SK-N-SH (cell line): ENCODE data around the gene LSMEM2. TPM values are rescaled to one million over a fixed set of nuclear protein-coding genes. Genes with fewer than 3 reads are reported as not detected.
A peak's percentile ranks its signal among the peaks of the same experiment; 100 is the strongest.

ENCODE experiments used
- CTCF ChIA-PET: fragments of 300-600, 350-600 bp; formaldehyde crosslinking; extraction: SDS; loops from one replicate; lab custom pipeline; 2021; lab: Yijun Ruan, JAX
- POLR2A ChIA-PET: fragments of 350-600 bp; sonication (Branson Sonifier 250); formaldehyde crosslinking; extraction: SDS; loops from one replicate; lab custom pipeline; 2020; ENCODE audit warnings: antibody characterized with exemption, inconsistent platforms; lab: Yijun Ruan, JAX
- DNase-seq: peaks from one replicate; pipeline ENCODE4 v3.0.0; 2012
- H2AFZ ChIP-seq: fragments of 200-600 bp; sonication (generic); 2 replicates; pipeline ENCODE4 v1.8.1; 2016; ENCODE audit warnings: antibody characterized with exemption, mild to moderate bottlenecking, low read depth
- H3F3A ChIP-seq: fragments of 200-600 bp; sonication (generic); replicated peaks from 2 replicates; pipeline ENCODE3; 2016; ENCODE audit warnings: antibody characterized with exemption, mild to moderate bottlenecking; ENCODE audit not compliant: insufficient read depth
- H3K27ac ChIP-seq, 2 experiments: fragments of 200-500 bp in 1 of 2; fragments of 200-600 bp in 1 of 2; sonication (Bioruptor generic) in 1 of 2; sonication (generic), shearing (Covaris generic) in 1 of 2; 2 replicates each; pipeline versions ENCODE4 v1.5.1 to v1.6.1; 2014 to 2016; ENCODE audit warnings: low read depth in 2 of 2, inconsistent platforms in 1 of 2, low read length in 1 of 2, mild to moderate bottlenecking in 1 of 2, mixed read lengths in 1 of 2
- H3K27me3 ChIP-seq: fragments of 200-600 bp; sonication (generic), shearing (Covaris generic); 2 replicates; pipeline ENCODE4 v1.6.1; 2016; ENCODE audit warnings: mixed run types; ENCODE audit not compliant: insufficient read depth
- H3K36me3 ChIP-seq, 2 experiments: fragments of 200-500 bp in 1 of 2; fragments of 200-600 bp in 1 of 2; sonication (Bioruptor generic) in 1 of 2; sonication (generic) in 1 of 2; replicated peaks in 1 of 2; 2 replicates each; pipeline versions ENCODE3 to v1.5.1; 2014 to 2016; ENCODE audit warnings: low read length in 1 of 2, mild to moderate bottlenecking in 1 of 2; ENCODE audit not compliant: insufficient read depth in 2 of 2, control insufficient read depth in 1 of 2
- H3K4me1 ChIP-seq, 2 experiments: fragments of 200-500 bp in 1 of 2; fragments of 200-600 bp in 1 of 2; sonication (Bioruptor generic) in 1 of 2; sonication (generic), shearing (Covaris generic) in 1 of 2; 2 replicates each; pipeline versions ENCODE4 v1.5.1 to v1.6.1; 2014 to 2016; ENCODE audit warnings: low read depth in 1 of 2, low read length in 1 of 2, mixed run types in 1 of 2; ENCODE audit not compliant: insufficient read depth in 2 of 2, control insufficient read depth in 1 of 2
- H3K4me2 ChIP-seq: fragments of 200-600 bp; sonication (generic), shearing (Covaris generic); 2 replicates; pipeline ENCODE4 v1.6.1; 2017; ENCODE audit warnings: mixed run types
- H3K4me3 ChIP-seq, 2 experiments: fragments of 200-500 bp in 1 of 2; fragments of 200-600 bp in 1 of 2; sonication (Bioruptor generic) in 1 of 2; sonication (generic), shearing (Covaris generic) in 1 of 2; 2 replicates each; pipeline versions ENCODE4 v1.5.1 to v1.8.1; 2014 to 2016; ENCODE audit warnings: low read depth in 2 of 2, inconsistent platforms in 1 of 2, low read length in 1 of 2, mild to moderate bottlenecking in 1 of 2, mixed read lengths in 1 of 2, moderate library complexity in 1 of 2
- H3K79me2 ChIP-seq: fragments of 200-600 bp; sonication (generic); 2 replicates; pipeline ENCODE4 v1.8.1; 2017; ENCODE audit warnings: mild to moderate bottlenecking; ENCODE audit not compliant: insufficient read depth
- H3K9ac ChIP-seq: fragments of 200-600 bp; sonication (generic); 2 replicates; pipeline ENCODE4 v1.6.1; 2017; ENCODE audit warnings: mixed run types
- H3K9me2 ChIP-seq: fragments of 200-600 bp; sonication (generic); 2 replicates; pipeline ENCODE4 v1.6.1; 2017; ENCODE audit warnings: mixed run types
- H3K9me3 ChIP-seq: fragments of 200-600 bp; sonication (generic); 2 replicates; pipeline ENCODE4 v1.6.1; 2017; ENCODE audit warnings: mixed run types, mild to moderate bottlenecking, moderate library complexity
- H4K20me1 ChIP-seq: fragments of 200-600 bp; sonication (generic); 2 replicates; pipeline ENCODE4 v1.6.1; 2017; ENCODE audit warnings: mild to moderate bottlenecking, mixed run types; ENCODE audit not compliant: insufficient read depth
- ELF1 ChIP-seq: IDR thresholded peaks from 2 replicates; pipeline ENCODE4 v1.4.0; 2012
- EP300 ChIP-seq, 2 experiments: IDR thresholded peaks; 2 replicates each; pipeline versions ENCODE4 v1.4.0 to v1.6.1; 2012; ENCODE audit warnings: borderline replicate concordance in 1 of 2, low read depth in 1 of 2, low read length in 1 of 2
- FOSL2 ChIP-seq: IDR thresholded peaks from 2 replicates; pipeline ENCODE4 v1.4.0; 2012; ENCODE audit warnings: low read depth, mild to moderate bottlenecking, moderate library complexity, borderline replicate concordance
- GABPA ChIP-seq: IDR thresholded peaks from 2 replicates; pipeline ENCODE4 v1.4.0; 2012; ENCODE audit warnings: low read depth, mild to moderate bottlenecking
- GATA2 ChIP-seq: sonication (generic); formaldehyde crosslinking; IDR thresholded peaks from 2 replicates; pipeline ENCODE4 v1.5.0; 2020; ENCODE audit warnings: mild to moderate bottlenecking, missing genetic modification reagents
- JUND ChIP-seq: IDR thresholded peaks from 2 replicates; pipeline ENCODE4 v1.4.0; 2012
- MEF2A ChIP-seq: IDR thresholded peaks from 2 replicates; pipeline ENCODE4 v1.4.0; 2012; ENCODE audit warnings: low read depth, borderline replicate concordance
- MXI1 ChIP-seq: IDR thresholded peaks from 2 replicates; pipeline ENCODE4 v1.6.1; 2012; ENCODE audit warnings: mild to moderate bottlenecking, low read depth, low read length, improper control_type of control experiment
- RAD21 ChIP-seq: IDR thresholded peaks from 2 replicates; pipeline ENCODE4 v1.6.1; 2012; ENCODE audit warnings: mild to moderate bottlenecking, low read length
- RXRA ChIP-seq: IDR thresholded peaks from 2 replicates; pipeline ENCODE4 v1.4.0; 2012; ENCODE audit warnings: low read depth, mild to moderate bottlenecking, borderline replicate concordance
- SIN3A ChIP-seq: IDR thresholded peaks from 2 replicates; pipeline ENCODE4 v1.6.1; 2012; ENCODE audit warnings: low read depth, mild to moderate bottlenecking, low read length, moderate library complexity, borderline replicate concordance
- SMC3 ChIP-seq: IDR thresholded peaks from 2 replicates; pipeline ENCODE4 v1.6.1; 2012; ENCODE audit warnings: low read depth, low read length, improper control_type of control experiment
- TEAD4 ChIP-seq: IDR thresholded peaks from 2 replicates; pipeline ENCODE4 v1.4.0; 2012; ENCODE audit warnings: mild to moderate bottlenecking, borderline replicate concordance; ENCODE audit not compliant: insufficient read depth
- WGBS: methylation state at CpG from one replicate; pipeline ENCODE4 v1.1.6; 2017; ENCODE audit warnings: low lambda C conversion rate; 5-methylcytosine and 5-hydroxymethylcytosine counted together
- polyA plus RNA-seq, 3 experiments: library from polyadenylated mRNA; depleted of rRNA; stranded (reverse); fragments of >200 nt; gene quantifications; 2 replicates each; pipeline ENCODE4 v1.2.3, GENCODE V29; 2012
- TF ChIP-seq, protein P1 (sequence below): IDR thresholded peaks from 2 replicates; pipeline ENCODE4; 2012
- TF ChIP-seq, protein P2 (sequence below): fragments of 200-600 bp; sonication (generic); IDR thresholded peaks from 2 replicates; pipeline ENCODE4 v1.6.1; 2017; ENCODE audit warnings: antibody characterized with exemption, mild to moderate bottlenecking, moderate library complexity
- TF ChIP-seq, protein P3 (sequence below): IDR thresholded peaks from 2 replicates; pipeline ENCODE4 v1.4.0; 2012; ENCODE audit warnings: low read depth

The LSMEM2 gene
- polyA plus RNA-seq, 1 of the 3 experiments (the other 2 are of a cell fraction), result 0.03 TPM

DNA sequence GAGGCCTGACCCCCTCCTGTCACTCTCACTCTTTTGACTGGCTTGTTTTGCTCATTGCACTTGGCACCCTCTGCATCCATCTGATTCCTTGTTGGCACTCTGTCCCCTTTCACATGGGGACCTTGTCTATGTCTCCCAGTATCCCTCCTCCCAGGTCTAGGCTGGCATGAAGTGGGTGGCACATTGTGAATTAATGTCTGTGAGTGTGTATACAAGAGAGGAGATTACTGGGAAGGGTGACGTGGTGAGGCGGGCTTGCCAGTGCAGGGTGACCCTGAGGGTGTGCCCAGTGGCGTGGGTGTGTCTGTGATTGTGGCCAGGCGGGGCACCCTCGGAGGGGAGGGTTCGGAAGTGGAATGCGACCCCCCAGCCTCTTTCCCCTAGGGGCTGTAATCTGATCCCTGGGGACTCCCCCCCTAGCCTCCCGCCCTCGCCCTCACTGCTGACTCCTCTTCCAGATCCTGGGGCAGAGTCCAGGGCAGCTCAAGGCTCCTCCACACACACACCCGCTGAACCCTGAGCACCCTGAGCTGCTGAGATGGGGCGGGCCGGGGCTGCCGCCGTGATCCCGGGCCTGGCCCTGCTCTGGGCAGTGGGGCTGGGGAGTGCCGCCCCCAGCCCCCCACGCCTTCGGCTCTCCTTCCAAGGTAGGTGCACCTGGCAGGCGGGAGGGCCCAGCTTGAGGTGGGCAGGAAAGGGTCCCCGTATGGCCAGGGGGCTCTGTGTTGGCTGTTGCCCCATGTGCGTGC lies 10.0 kb upstream of the LSMEM2 start, which contains the start of gene SEMA3B:
TSS of gene SEMA3B (plus strand) at position 445 of the 749 bp plus-strand sequence. CDS start at position 539, 94 bp downstream.
- H3K79me2 ChIP-seq, result no peaks in the 10 kb centered on the region
- no peak within 1 kb of the TSS for H3K4me3 ChIP-seq
- no peaks in the 10 kb centered on the region for H3K36me3 ChIP-seq
- no peak within 1 kb of the TSS for H2AFZ ChIP-seq
- peaks cover 26 to 36% of the 10 kb centered on the region in 2 experiments; a peak in 3 of 4 replicates for H3K4me1 ChIP-seq
- no peaks in the 10 kb centered on the region for H3K27me3 ChIP-seq
- no peak within 1 kb of the TSS for H3K9ac ChIP-seq
- H3K9me3 ChIP-seq, result no peaks in the 10 kb centered on the region
- H4K20me1 ChIP-seq, result no peaks in the 10 kb centered on the region
- DNase-seq, result no peak
- ChIA-PET POLR2A (no interaction called here), CTCF (interaction anchor here (1.5 to 12.2 kb wide), 4 partner anchors 9 to 77 kb away, joined by 4 to 206 read pairs (median 60); partner anchors contain the start of gene GNAT1)
- TF ChIP-seq MEF2A, result no peak
- TF ChIP-seq, protein P1, sequence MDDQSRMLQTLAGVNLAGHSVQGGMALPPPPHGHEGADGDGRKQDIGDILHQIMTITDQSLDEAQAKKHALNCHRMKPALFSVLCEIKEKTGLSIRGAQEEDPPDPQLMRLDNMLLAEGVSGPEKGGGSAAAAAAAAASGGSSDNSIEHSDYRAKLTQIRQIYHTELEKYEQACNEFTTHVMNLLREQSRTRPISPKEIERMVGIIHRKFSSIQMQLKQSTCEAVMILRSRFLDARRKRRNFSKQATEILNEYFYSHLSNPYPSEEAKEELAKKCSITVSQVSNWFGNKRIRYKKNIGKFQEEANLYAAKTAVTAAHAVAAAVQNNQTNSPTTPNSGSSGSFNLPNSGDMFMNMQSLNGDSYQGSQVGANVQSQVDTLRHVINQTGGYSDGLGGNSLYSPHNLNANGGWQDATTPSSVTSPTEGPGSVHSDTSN, result no peak
- no peak for TF ChIP-seq JUND
- TF ChIP-seq, protein P2, sequence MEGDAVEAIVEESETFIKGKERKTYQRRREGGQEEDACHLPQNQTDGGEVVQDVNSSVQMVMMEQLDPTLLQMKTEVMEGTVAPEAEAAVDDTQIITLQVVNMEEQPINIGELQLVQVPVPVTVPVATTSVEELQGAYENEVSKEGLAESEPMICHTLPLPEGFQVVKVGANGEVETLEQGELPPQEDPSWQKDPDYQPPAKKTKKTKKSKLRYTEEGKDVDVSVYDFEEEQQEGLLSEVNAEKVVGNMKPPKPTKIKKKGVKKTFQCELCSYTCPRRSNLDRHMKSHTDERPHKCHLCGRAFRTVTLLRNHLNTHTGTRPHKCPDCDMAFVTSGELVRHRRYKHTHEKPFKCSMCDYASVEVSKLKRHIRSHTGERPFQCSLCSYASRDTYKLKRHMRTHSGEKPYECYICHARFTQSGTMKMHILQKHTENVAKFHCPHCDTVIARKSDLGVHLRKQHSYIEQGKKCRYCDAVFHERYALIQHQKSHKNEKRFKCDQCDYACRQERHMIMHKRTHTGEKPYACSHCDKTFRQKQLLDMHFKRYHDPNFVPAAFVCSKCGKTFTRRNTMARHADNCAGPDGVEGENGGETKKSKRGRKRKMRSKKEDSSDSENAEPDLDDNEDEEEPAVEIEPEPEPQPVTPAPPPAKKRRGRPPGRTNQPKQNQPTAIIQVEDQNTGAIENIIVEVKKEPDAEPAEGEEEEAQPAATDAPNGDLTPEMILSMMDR, result no peak
- no peak for TF ChIP-seq EP300 (IDR thresholded peaks at IDR 0.05; ENCODE audit: borderline replicate concordance in 1 of 2, low read depth in 1 of 2, low read length in 1 of 2)
- TF ChIP-seq GABPA, result no peak
- no peak for TF ChIP-seq TEAD4
- no peak for TF ChIP-seq SMC3
- TF ChIP-seq RXRA, result no peak
- TF ChIP-seq ELF1, result no peak
- no peak for TF ChIP-seq FOSL2
- no peak for TF ChIP-seq MXI1
- TF ChIP-seq, protein P3, sequence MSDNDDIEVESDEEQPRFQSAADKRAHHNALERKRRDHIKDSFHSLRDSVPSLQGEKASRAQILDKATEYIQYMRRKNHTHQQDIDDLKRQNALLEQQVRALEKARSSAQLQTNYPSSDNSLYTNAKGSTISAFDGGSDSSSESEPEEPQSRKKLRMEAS, result no peak
- no peak for TF ChIP-seq SIN3A
- TF ChIP-seq RAD21, result no peak
- TF ChIP-seq GATA2 (CRISPR knock-in tag), result no peak
- WGBS, result 59% methylated on average over 12 of the region's 21 CpGs
- H3F3A ChIP-seq, result peaks cover 23% of the 10 kb centered on the region
- no peak within 1 kb of the TSS for H3K27ac ChIP-seq
- peak within 1 kb of the TSS; percentile 56; the same call in 1 of the 2 replicates for H3K4me2 ChIP-seq
- H3K9me2 ChIP-seq, result no peaks in the 10 kb centered on the region
